Keratinocyte (primary cell): ENCODE data around the gene SCYL3. TPM values are rescaled to one million over a fixed set of nuclear protein-coding genes. Genes with fewer than 3 reads are reported as not detected.

Experiments used
- DNase-seq: peaks from one replicate; pipeline ENCODE4 v3.0.0-alpha.2; 2011; ENCODE audit warnings: low read depth, missing footprints, low spot score
- FAIRE-seq: peaks from 2 replicates; lab custom pipeline; 2011; peaks lifted over from hg19 to GRCh38; lab: Jason Lieb, UNC
- H2AFZ ChIP-seq: 2 replicates; pipeline ENCODE4 v1.6.0; 2012; ENCODE audit warnings: low read length, control low read depth, inconsistent platforms; ENCODE audit not compliant: control insufficient read depth
- H3K27ac ChIP-seq: 2 replicates; pipeline ENCODE4 v1.5.1; 2011; ENCODE audit warnings: low read length; ENCODE audit not compliant: control insufficient read depth, insufficient read depth
- H3K27me3 ChIP-seq: 3 replicates; pipeline ENCODE4 v1.6.0; 2011; ENCODE audit warnings: low read length; ENCODE audit not compliant: control insufficient read depth, insufficient read depth; ENCODE audit errors: extremely low read depth
- H3K36me3 ChIP-seq, 2 experiments: 2 replicates in 1 of 2; 3 replicates in 1 of 2; pipeline ENCODE4 v1.5.1; 2011; ENCODE audit warnings: low read length in 2 of 2, mild to moderate bottlenecking in 1 of 2; ENCODE audit not compliant: control insufficient read depth in 2 of 2, insufficient read depth in 2 of 2; ENCODE audit errors: extremely low read depth in 1 of 2
- H3K4me1 ChIP-seq: 3 replicates; pipeline ENCODE4 v1.5.1; 2011; ENCODE audit warnings: low read length; ENCODE audit not compliant: control insufficient read depth, insufficient read depth; ENCODE audit errors: extremely low read depth
- H3K4me2 ChIP-seq: 3 replicates; pipeline ENCODE4 v1.6.0; 2011; ENCODE audit warnings: low read depth, low read length; ENCODE audit not compliant: control insufficient read depth, insufficient read depth; ENCODE audit errors: extremely low read depth
- H3K4me3 ChIP-seq, 3 experiments: fragments of 200-600 bp in 1 of 3; sonication (generic) in 1 of 3; 2 replicates in 2 of 3; 3 replicates in 1 of 3; pipeline ENCODE4 v1.5.1; 2011 to 2016; ENCODE audit warnings: low read length in 3 of 3, mild to moderate bottlenecking in 3 of 3, control low read depth in 2 of 3, inconsistent platforms in 1 of 3, low read depth in 1 of 3, mixed read lengths in 1 of 3, mixed run types in 1 of 3, moderate library complexity in 1 of 3; ENCODE audit not compliant: control insufficient read depth in 2 of 3, insufficient read depth in 2 of 3; ENCODE audit errors: extremely low read depth in 1 of 3
- H3K79me2 ChIP-seq: 2 replicates; pipeline ENCODE4 v1.6.0; 2012; ENCODE audit warnings: low read length; ENCODE audit not compliant: control insufficient read depth, insufficient read depth
- H3K9ac ChIP-seq: 3 replicates; pipeline ENCODE4 v1.6.0; 2011; ENCODE audit warnings: low read length; ENCODE audit not compliant: control insufficient read depth, insufficient read depth; ENCODE audit errors: extremely low read depth
- H3K9me1 ChIP-seq: 3 replicates; pipeline ENCODE4 v1.6.0; 2011; ENCODE audit warnings: low read length; ENCODE audit not compliant: control insufficient read depth, insufficient read depth; ENCODE audit errors: extremely low read depth
- H3K9me3 ChIP-seq: 2 replicates; pipeline ENCODE4 v1.5.1; 2012; ENCODE audit warnings: low read depth, low read length; ENCODE audit not compliant: control insufficient read depth
- H4K20me1 ChIP-seq: 3 replicates; pipeline ENCODE4 v1.6.0; 2011; ENCODE audit warnings: low read length; ENCODE audit not compliant: control insufficient read depth, insufficient read depth; ENCODE audit errors: extremely low read depth
- EZH2 ChIP-seq: IDR thresholded peaks from one replicate; pipeline ENCODE4 v1.6.1; 2012; ENCODE audit warnings: inconsistent platforms, mild to moderate bottlenecking, low read length, moderate library complexity
- dilution Hi-C: fragments of 300-500 bp; cut with MboI; formaldehyde crosslinking; loops from one replicate; pipeline ENCODE4 v1.7.0; 2020; ENCODE audit warnings: low sequenced_read_pairs; ENCODE audit not compliant: extremely low pct_ligation_motif_present
- polyA plus RNA-seq, 5 experiments: library from polyadenylated mRNA; depleted of rRNA in 3 of 5; stranded (reverse) in 3 of 5; stranded (forward) in 1 of 5; unstranded in 1 of 5; fragments of >200 nt; gene quantifications; 1 replicate in 1 of 5; 2 replicates in 3 of 5; 3 replicates in 1 of 5; pipeline versions ENCODE4 v1.2.1 to v1.2.3, GENCODE V29; 2011 to 2012; ENCODE audit warnings: missing spikeins in 2 of 5, low read depth in 1 of 5, low replicate concordance in 1 of 5
- TF ChIP-seq, protein P1 (sequence below), 3 experiments: IDR thresholded peaks in 1 of 3; conservative IDR thresholded peaks in 1 of 3; optimal IDR thresholded peaks in 1 of 3; 2 replicates in 2 of 3; 3 replicates in 1 of 3; pipeline versions ENCODE3 to v1.5.1; 2011; ENCODE audit warnings: low read length in 3 of 3, mild to moderate bottlenecking in 3 of 3, moderate library complexity in 2 of 3, control low read depth in 1 of 3, inconsistent platforms in 1 of 3; ENCODE audit not compliant: insufficient read depth in 2 of 3; ENCODE audit errors: extremely low read depth in 1 of 3

Gene SCYL3
- polyA plus RNA-seq, 1 donor (not counting 4 experiments of a cell fraction or from before 2014, with no cell fraction given): 8.0 TPM

DNA sequence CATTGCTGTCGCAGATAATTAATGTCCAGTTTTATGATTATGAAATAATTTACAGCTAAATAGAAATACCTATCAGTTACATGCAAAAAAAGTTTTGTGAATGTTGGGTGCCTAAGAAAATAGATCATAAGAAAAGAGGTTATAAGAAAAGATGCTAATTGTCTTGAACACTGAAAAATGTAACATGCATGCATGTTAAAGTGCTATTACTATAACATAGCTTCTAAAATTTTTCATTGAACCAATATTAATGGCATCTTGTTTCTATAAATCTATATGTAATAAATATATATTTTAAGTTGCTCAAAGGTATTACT lies 35.5 kb upstream of the SCYL3 start:
- Histone ChIP-seq H3K9me1 (no peaks in the 10 kb centered on the region), H3K4me1 (no peaks in the 10 kb centered on the region), H3K9me3 (no peaks in the 10 kb centered on the region), H3K79me2 (no peaks in the 10 kb centered on the region), H3K36me3 (no peaks in the 10 kb centered on the region), H3K27ac (no peak overlapping the region), H3K27me3 (no peaks in the 10 kb centered on the region), H3K4me3 (no peak overlapping the region), H3K9ac (no peak overlapping the region), H3K4me2 (no peak overlapping the region), H4K20me1 (no peaks in the 10 kb centered on the region), H2AFZ (no peak overlapping the region)
- FAIRE-seq (no peak), DNase-seq (no peak)
- dilution Hi-C loops: no loop called here
- no peak for TF ChIP-seq EZH2
- TF ChIP-seq, protein P1, sequence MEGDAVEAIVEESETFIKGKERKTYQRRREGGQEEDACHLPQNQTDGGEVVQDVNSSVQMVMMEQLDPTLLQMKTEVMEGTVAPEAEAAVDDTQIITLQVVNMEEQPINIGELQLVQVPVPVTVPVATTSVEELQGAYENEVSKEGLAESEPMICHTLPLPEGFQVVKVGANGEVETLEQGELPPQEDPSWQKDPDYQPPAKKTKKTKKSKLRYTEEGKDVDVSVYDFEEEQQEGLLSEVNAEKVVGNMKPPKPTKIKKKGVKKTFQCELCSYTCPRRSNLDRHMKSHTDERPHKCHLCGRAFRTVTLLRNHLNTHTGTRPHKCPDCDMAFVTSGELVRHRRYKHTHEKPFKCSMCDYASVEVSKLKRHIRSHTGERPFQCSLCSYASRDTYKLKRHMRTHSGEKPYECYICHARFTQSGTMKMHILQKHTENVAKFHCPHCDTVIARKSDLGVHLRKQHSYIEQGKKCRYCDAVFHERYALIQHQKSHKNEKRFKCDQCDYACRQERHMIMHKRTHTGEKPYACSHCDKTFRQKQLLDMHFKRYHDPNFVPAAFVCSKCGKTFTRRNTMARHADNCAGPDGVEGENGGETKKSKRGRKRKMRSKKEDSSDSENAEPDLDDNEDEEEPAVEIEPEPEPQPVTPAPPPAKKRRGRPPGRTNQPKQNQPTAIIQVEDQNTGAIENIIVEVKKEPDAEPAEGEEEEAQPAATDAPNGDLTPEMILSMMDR (optimal IDR thresholded peaks at IDR 0.05 in 1 of 3, IDR thresholded peaks at IDR 0.05 in 1 of 3, conservative IDR thresholded peaks at IDR 0.05 in 1 of 3; ENCODE audit: extremely low read depth in 1 of 3, insufficient read depth in 2 of 3, low read length in 3 of 3): no peak

DNA sequence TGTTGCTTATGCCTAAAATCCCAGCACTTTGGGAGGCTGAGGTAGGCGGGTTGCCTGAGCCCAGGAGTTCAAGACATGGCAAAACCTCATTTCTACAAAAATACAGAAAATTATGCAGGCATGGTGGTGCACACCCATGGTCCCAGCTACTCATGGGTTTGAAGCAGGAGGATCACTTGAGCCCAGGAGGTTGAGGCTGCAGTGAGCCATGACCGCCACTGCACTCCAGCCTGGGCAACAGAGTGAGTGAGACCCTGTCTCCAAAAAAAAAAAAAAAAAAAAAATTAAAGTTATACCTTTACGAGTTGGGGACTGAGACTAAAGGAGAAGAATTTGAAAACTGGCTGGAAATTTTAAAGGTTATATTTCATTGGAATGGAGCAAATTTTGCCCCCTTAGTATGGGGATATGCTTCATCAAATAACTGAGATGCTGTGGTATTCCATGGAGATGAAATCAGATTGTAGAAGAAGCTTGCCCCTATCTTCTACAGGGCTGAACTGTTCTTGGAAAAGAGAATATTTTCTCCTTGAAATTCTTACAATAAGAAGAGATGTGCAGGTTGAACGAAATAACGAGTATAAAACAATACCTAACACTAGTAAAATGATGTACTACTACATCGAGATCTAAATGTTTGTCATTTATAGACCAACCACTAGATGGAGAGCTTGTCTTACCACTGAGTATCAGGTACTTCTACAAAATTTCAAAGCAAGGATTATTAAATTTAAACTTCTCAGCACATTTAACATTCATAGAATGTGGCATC lies 34.9 kb upstream of the SCYL3 start:
- H3K36me3 ChIP-seq: no peaks in the 10 kb centered on the region
- H3K4me1 ChIP-seq: no peaks in the 10 kb centered on the region
- H3K27me3 ChIP-seq: no peaks in the 10 kb centered on the region
- dilution Hi-C loops: no loop called here
- H3K9ac ChIP-seq: no peak overlapping the region
- H3K9me1 ChIP-seq: no peaks in the 10 kb centered on the region
- no peak overlapping the region for H2AFZ ChIP-seq
- no peaks in the 10 kb centered on the region for H3K9me3 ChIP-seq
- no peak overlapping the region for H3K27ac ChIP-seq
- DNase-seq (no peak), FAIRE-seq (peak; percentile 59)
- H3K79me2 ChIP-seq: no peaks in the 10 kb centered on the region
- no peak overlapping the region for H3K4me3 ChIP-seq
- no peak overlapping the region for H3K4me2 ChIP-seq
- TF ChIP-seq, protein P1 (optimal IDR thresholded peaks at IDR 0.05 in 1 of 3, IDR thresholded peaks at IDR 0.05 in 1 of 3, conservative IDR thresholded peaks at IDR 0.05 in 1 of 3; ENCODE audit: extremely low read depth in 1 of 3, insufficient read depth in 2 of 3, low read length in 3 of 3): peak in 2 of 3 experiments; percentile 51 to 60
- no peak for TF ChIP-seq EZH2
- H4K20me1 ChIP-seq: no peaks in the 10 kb centered on the region
